NCI-H2107 (cell line): ENCODE results near the gene PRSS35.
"Not testable (repeated sequence)": the region's sequence is repeated elsewhere in the genome, so short reads cannot be mapped to it uniquely, and the experiment has no call there.

Source experiments
- DNase-seq: peaks from one replicate; lab custom pipeline; 2025; lab: John Stamatoyannopoulos, UW

The PRSS35 gene

DNA sequence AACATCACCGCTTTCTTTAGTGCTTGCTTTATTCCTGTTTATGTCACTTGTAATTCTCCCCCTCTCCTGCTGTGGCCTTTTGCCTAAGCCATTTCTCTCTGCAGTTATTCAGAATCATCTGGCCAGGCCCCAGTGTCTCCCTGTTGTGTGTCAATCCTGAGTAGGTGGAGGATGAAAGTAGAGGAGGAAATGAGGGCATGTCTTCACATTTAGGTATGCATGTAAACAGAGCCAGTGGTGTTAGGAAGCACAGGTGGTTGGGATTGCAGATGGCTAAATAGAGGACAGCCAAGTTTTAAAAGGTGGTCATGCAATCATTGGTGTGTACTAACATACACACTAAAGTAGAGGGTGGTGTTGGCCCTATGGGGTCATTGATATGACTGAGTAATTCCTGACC is 5.2 kb downstream of the PRSS35 start:
- no peak for DNase-seq

DNA sequence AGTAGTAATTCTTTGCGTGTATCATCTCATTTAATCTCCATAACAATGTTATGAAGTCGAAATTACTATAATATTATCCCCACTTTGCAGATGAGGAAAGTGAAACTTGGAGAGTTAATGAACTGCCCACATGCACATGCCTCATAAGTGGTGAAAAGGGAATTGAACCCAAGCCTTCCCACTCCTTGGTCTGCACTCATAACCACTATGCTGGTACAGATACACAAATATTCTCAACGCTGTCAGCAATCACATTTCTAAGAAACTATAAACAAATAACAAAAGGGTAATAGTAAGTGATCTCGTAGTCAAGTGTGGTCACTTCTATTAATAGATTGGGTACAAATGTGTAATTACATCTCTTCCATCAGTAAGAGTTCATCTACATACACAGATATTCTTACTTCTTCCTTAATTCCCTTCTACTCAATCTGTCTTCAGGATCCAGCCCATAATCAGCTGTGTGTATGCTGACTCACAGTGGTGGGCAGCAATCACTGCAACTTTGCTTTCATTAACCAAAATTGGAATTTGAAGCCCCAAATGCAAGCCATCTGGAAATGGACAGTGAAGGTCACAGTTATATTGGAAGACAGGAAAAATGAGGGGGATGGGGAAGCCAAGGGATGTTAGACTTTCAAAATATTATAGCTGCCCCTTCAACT is 6.6 kb downstream of the PRSS35 start:
- DNase-seq: no peak

DNA sequence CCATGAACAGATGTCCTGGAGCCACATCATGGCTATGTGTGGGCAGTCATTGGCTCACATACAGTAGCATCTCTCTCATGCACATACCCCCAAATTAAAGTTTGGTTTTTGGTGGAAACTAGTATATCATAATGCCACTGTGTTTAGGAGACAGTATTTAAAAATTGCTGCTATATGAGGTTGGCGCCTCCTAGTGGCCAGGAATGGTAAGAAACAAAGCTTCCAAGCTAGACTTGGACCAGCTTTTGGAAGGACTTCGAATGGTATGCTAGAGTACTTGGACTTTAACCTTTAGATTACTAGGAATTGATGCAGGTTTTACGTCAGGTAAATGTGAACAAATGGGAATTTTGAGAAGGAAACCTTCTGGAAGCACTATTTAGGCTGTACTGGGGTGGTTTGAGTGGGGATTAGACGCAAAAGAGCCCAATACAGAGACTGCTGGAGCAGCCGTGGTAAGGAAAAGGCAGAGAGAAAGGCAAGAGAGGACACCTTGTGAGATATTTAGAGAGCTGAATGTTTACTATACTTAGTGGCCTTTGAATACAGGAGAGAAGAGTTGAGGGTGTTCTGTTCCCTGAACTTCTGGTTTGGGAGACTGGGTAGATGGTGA is 23.8 kb downstream of the PRSS35 start:
- DNase-seq: no peak

DNA sequence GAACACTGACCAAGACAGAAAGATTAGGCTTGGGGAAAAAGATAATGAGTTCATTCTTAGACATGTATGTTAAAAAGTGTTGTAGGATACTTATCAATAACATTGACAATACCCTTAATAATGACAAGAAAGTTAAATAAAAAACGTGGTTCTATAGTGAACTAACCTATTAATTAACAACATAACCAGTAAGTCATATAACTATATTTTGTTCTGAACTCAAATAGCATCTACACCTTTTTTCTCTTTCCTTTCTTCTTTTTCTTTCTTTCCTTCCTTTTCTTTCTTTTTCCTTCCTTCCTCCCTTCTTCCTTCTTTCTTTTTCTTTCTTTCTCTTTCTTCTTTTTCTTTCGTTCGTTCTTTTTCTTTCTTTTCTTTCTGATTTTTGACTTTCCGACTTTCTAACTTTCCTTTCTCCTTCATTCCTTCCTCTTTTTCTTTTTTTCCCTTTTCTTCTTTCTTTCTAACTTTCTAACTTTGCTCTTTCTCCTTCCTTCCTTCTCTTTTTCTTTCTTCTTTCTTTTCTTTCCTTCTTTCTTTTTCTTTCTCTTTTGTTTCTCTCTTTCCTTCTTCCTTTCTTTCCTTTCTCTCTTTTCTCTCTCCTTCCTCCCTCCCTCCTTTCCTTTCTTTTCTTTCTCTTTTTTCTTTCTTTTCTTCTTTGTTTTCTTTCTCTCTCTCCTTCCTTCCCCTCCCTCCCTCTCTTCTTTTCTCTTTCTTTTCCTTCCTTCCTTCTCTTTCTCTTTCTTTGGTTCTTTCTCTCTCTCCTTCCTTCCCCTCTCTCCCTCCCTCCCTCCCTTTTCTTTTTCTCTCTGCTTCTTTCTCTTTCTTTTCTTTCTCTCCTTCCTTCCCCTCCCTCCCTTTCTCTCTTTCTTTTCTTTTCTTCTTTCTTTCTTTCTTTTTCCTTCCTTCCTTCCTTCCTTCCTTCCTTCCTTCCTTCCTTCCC is 24.6 kb downstream of the PRSS35 start:
- DNase-seq: no peak

DNA sequence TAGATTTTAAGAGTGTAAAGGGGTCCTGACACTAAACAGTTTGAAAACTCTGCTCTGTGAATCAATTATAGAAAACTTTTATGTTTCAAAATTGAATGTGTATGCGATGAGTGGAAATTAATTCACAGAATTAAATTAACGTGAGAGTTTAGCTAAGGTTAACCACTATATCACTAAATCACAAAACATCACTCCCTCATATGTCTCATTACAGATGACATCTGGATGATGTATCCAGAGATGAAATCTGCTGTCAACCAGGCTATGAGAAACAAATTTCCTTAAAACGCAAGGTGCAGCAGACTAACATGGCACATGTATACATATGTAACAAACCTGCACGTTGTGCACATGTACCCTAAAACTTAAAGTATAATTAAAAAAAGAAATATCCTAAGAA is 27.3 kb downstream of the PRSS35 start:
- no peak for DNase-seq

DNA sequence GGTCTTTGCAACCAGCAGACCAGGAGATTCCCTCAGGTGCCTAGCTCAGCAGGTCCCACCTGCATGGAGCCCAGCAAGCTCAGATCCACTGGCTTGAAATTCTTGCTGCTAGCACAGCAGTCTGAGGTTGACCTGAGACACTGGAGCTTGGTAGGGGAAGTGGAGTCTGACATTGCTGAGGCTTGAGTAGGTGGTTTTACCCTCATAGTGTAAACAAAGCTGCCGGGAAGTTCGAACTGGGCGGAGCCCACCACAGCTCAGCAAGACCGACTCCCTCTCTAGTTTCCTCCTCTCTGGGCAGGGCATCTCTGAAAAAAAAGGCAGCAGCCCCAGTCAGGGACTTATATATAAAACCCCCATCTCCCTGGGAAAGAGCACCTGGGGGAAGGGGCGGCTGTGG is 34.3 kb downstream of the PRSS35 start:
- no peak for DNase-seq

DNA sequence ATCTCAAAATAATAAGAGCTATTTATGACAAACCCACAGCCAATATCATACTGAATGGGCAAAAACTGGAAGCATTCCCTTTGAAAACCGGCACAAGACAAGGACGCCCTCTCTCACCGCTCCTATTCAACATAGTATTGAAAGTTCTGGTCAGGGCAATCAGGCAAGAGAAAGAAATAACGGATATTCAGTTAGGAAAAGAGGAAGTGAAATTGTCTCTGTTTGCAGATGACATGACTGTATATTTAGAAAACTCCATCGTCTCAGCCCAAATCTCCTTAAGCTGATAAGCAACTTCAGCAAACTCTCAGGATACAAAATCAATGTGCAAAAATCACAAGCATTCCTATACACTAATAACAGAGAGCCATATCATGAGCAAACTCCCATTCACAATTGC is 38.1 kb downstream of the PRSS35 start:
- not testable (repeated sequence) for DNase-seq

DNA sequence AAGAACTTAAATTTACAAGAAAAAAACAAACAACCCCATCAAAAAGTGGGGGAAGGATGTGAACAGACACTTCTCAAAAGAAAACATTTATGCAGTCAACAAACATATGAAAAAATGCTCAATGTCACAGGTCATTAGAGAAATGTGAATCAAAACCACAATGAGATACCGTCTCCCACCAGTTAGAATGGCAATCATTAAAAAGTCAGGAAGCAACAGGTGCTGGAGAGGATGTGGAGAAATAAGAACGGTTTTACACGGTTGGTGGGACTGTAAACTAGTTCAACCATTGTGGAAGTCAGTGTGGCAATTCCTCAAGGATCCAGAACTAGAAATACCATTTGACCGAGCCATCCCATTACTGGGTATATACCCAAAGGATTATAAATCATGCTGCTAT is 39.4 kb downstream of the PRSS35 start:
- DNase-seq: not testable (repeated sequence)

DNA sequence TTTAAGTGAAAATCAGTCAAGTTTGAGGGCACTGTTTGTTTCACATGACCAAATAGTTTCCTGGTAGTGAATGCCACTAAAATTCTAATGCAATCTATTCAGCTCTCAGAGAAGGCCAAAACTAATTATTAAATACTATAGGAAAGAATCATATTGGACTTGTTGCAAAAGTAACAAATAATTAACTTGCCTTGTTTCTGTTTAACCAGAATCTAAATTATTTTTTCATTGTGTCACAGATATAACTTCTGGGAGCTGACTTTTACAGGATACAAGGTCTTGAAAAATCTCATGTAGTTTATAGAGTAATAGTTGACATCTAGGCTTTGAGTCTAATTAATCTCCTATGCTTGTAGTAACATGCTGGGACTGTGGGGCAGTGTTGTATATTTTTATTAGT is 44.5 kb downstream of the PRSS35 start:
- DNase-seq: no peak

DNA sequence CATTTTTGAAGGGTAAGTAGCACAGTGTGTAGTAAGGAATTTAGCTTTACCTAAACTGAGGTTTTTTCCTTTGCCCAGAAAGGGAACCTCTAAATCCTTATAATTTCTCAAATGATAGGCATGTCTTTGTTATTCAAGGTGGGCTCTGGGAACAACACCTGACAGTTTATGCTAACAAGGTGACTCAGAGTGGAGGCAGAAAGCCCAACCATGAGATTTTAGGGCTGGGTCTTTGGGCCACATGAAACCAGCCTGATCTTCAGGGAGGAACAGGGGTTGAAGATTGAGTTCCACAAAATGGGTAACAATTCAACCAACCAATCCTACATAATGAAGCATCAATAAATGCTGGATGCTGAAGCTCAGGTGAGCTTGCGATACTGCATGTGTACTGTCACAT is 46.6 kb downstream of the PRSS35 start:
- no peak for DNase-seq

DNA sequence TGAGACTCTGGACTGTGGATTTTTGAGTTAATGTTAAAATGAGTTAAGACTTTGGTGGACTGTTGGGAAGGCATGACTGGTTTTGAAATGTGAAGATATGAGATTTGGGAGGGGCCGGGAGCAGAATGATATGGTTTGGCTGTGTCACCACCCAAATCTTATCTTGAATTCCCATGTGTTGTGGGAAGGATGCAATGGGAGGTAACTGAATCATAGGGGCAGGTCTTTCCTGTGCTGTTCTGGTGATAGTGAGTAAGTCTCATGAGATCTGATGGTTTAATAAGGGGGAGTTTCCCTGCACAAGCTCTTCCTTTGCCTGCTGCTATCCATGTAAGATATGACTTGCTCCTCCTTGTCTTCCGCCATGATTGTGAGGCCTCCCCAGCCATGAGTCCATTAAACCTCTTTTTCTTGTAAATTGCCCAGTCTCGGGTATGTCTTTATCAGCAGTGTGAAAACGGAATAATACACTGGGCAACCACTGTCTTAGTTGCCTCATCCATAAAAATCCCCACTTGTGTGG is 59.4 kb downstream of the PRSS35 start:
- not testable (repeated sequence) for DNase-seq

DNA sequence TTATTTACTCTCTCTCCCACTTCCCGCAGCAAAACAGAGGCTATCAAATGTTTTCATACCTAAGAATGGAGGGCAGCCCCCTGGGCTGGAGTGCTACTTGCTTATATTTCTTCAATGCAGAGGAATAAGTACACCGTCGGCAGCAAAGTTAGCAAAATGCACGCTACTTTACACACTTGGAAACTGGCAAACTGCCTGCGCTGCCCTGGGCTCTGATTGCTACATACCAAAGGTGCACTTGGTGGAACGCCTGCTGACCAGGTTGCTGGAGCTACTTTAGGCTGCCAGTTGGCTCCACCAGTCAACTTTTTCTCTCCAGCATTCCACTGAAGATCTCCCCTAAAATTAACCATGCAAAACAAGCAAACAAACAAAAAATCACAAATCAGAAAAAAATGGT is 62.4 kb downstream of the PRSS35 start:
- DNase-seq: no peak
